D341Med (cell line): ENCODE data around the gene TRPM2.
"Not testable (repeated sequence)": the region's sequence is repeated elsewhere in the genome, so short reads cannot be mapped to it uniquely, and the experiment has no call there.

Experiments used
- DNase-seq: peaks from one replicate; pipeline ENCODE4 v3.0.0; 2012; ENCODE audit warnings: low spot score

Gene TRPM2

DNA sequence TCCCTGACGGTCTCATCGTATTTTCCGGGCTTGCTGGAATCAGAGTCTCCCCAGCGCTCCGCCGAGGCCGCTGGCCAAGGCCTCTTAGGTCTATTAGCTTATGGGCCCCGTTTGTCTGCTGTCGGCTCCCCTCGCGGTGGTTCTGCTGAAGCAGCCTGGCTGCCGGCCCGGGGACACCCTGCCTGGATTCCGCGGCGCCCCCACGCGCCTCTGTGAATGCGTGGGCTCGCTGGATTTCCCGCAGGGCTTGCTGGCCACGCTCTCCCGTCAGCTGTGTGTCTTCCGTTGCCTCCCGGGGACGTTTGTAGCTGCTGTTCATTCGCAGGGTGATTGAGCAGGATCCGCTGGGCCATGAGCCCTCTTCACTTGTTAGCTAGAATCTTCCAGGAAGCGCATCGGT lies 110.3 kb downstream of the TRPM2 start:
- DNase-seq, result no peak

DNA sequence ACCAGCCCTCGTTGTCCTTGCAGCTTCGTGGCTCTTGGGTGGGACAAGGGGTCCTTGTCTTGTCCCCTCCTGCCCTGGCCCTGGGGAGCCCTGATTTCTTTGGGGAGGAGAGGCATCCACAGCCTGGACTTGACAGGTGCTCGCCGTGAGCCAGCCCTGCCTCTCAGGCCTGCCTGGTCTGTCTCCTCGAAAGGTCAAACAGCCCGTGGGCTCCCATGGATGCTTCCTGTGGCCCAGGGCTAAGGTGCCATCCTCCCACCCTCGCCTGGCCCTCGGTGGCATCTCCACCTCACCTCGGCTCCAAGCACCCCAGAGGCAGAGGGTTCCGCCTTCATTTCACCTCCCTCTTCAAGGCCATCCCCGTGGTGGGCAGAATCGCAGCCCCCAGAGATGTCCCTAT lies 110.9 kb downstream of the TRPM2 start:
- no peak for DNase-seq

DNA sequence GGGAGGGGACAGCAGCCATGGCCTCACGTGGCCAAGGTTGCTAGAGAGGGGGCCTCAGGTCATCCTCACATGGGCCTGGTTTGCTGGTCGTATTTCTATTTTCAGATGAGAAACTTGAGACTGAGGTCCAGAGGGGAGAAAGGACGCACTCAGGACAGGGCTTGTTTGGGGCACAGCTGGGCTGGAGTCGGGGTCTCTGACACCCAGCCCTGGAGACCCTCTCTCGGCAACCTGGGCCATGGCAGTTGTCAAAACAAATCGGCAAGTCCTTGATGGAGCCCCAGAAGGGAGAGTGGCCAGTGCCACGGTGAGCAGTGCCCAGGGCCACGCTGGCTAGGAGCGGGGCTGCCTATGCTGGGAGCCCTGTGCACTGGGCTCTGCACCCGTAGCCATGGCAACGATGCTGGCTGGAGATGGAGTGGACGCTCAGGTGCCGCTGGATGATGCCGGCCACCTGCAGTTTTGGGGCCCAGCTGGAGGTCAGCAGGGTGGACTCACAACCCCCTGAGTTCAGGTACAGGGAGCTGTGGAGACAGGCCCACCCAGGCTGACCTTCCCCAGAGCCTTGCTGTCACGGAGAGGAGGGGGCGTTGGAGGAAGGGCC lies 113.0 kb downstream of the TRPM2 start:
- DNase-seq, result no peak

DNA sequence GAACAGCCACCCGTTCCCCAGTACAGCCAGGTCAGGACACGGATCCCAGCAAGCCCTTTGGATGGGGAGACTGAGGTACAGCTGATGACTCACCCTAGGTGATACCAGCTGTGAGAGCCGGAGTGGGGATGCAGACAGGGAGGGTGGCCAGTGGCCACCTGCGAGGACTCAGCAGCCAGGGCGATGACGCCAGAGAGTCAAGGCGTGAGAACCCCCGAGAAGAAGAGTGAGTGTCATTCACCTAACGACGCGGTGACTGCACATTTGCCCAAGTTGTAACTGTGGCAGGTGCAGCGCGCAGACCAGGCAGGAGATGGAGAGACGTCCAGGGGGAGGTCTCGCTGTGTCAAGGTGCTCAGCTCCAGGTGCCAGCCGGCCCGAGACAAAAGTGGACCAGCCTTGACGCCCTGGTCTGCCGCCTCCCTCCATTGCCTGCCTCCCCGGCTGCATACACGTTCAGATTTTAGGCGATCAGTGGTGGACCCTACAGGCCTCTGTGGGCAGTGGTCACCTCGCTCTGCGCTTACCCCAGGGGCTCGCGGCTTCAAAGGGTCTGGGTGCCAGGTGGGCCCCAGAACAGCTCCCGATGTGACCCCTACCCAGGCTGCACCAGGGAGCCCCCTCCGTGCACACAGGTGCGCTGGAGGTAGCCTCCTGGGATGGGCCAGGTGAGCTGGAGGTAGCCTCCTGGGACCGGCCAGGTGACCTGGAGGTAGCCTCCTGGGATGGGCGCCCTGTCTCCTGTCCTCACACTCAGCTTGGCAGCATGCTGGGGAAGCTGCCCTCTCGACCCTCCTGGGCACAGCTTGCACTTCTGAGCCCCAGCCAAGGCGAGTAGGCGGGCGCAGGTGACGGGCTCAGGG lies 113.8 kb downstream of the TRPM2 start:
- DNase-seq, result no peak

DNA sequence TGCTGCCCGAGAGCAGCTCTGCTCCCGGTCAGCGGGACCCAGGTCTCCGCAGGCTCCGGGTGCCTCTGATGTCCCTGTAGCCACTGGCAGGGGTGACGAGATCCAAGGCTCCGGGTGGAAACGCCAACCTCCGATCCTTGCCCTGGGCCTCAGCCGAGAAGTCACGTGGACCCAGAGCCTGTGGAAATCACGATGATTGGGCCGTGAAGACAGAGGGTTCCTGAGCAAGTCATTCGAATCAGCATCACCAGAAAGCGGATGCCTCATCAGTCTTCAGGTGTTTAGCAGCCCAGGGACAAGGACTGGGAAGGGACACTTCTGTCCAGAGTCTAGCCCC lies 114.4 kb downstream of the TRPM2 start:
- DNase-seq, result no peak

DNA sequence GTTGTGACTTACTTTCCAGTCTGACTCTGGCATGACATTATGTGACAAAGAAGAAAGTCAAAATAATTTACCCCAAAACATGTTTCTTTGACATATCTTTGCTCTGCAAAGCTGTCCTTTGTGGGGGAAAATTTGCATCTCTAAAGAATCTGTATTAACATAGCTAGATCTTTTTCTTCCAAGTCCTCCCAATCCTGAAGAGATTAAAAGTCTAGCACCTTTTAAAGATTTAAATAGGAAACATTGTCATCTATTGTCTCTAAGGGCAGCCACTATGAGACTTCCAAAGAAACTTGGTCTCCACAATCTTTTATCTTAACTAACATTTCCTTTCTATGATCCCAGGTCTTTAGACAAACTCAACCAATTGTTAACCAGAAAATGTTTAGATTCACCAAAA lies 117.9 kb downstream of the TRPM2 start:
- no peak for DNase-seq

DNA sequence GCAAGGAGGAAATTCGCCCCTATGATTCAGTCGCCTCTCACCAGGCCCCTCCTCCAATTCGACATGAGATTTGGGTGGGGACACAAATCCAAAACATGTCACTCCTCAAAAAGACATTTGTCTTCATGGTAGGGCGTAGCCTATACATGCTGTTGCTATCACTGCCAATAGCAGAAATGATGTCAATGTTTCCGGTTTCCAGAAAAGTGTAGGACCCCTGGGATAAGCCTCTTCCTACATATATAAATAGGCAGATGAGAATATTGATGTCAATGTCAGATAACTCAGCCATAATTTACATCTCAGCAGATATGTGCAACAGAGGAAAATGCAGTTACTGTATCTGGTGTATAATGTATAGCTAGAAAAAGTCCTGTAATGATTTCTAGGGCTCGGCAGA lies 118.6 kb downstream of the TRPM2 start:
- no peak for DNase-seq

DNA sequence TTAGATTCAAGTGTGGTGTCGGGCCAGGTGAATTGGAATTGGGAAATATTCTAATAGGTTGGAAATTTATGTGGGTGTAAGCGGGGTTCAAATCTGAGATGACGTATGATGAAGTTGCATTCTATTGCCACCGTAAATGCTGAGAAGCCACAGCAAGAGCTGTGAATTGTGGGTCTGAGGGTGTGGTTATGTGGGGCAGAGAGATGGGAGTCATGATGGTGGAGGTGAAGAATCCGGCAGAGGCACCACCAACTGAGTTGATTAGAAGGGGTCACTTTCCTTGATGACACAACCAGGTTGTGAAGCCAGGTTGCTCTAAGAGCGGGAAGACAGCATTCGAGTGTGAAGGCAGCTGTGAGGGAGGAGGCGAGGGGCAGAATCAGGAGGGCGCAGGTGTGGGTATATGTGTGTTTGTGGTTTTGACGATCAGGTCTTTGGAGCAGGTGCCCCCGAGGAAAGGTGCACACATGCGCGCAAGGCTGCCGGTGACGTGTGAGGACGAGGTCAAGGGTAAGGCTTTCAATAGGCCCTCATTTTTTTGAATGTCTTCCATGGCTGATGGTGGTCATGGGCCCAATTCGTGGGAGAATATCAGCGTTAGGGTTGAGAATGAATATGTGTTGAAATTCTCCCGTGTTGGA lies 120.6 kb downstream of the TRPM2 start:
- DNase-seq, result no peak

DNA sequence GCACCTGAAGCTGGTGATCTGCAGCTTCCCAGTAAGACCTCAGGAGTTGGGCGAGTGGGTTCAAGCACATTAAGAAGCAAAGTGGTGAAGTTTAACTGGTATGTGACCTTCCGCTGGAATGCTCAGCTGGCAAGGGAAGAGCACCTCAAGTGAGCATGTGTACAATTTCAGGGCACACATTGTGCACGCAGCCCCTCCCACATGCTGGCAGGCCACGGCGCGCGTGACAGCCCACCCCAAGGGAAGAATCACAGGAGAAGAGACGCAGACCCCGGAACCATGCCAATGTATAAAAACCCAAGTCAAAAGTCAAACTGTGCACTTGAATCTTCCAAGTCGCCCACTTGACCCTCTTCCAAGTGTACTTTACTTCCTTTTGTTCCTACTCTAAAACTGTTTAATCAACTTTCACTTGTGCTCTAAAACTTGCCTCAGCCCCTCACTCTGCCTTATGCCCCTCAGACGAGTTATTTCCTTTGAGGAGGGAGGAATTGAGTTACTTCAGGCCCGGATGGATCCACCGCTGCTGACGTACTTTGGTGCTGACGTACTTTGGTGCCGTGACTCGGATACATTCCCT lies 121.9 kb downstream of the TRPM2 start:
- no peak for DNase-seq

DNA sequence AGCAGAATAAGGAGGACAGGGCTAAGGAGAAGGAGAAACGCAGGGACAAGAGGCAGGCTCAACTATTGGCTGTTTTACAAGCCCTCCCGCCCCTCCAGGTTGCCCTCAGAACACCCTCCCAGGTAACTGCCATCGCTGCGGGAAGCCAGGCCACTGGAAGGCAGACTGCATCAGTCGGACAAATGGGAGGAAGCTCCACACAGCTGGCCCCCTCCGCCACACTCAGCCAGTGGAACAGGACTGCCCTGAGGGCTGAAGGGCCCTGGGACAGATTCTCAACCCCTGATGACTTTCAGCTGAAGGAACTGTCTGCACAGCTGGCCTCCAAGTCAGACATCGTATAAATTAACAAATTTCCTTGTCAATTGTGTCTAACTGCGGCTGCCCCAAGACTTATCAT lies 123.7 kb downstream of the TRPM2 start:
- no peak for DNase-seq

DNA sequence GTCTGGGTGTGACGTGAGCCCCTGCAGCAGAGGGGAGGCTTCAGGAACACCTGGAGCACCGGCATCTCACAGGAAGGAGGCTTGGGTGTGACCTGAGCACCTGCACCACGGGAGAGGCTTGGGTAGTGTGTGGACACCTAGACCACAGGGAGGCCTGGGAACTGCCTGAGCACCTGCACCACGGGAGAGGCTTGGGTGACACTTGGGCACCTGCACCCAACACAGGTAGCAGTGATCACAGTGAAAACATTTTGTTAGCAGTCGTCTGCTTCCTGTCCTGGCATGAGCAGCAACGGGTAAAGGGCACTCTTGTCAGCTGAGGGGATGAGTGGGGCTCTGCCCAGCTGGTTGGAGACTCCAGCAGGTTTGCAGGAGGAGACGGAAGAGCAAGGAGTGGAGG lies 124.3 kb downstream of the TRPM2 start:
- DNase-seq, result no peak

DNA sequence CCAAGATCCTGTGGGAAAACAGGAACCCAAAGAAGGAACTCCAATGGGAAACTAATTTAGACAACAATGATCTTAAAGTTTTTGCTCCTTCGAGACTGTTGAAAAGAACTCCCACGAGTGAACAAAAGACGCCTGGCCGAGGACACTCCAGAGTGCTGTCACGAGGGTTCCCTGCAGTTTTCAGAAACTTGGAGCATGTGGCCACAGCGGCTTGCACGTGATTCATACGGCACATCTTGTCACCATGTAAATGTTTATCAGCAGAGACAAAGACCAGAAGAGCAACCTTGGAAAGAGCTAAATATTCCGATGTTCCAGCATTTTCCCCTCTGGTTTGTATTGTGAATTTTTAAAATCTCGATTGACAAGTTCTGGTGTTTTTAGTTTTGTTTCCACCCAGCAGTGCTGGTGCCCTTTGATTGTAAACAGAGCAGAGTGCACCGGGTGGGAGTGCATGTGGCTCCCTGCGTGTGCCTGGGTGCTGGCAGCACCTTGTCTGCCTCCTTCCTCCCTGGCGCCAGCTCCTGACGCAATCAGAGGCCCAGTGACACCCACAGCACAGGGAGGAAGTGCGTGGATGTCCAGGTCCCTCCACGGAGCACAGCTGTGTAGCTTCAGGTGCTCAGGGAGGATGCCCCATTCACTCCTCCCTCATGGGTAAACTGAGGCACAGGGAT lies 124.8 kb downstream of the TRPM2 start:
- DNase-seq, result no peak

DNA sequence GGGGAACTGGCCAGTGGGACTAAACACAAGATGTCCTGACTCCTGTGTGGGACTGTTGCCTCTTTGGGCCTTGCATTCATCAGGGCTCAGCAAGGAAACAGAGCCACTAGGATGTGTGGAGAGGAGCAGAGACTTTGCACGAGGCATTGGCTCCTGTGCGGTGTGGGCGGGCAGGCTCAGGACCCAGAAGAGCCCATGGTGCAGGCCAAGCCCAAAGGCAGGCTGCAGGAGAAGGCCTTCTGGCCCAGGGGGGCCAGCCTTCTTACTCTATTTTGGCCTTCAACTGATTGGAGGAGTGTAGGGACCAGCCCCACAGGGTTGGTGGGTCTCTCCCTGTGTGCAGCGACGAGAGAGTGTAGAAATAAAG lies 125.4 kb downstream of the TRPM2 start:
- no peak for DNase-seq

DNA sequence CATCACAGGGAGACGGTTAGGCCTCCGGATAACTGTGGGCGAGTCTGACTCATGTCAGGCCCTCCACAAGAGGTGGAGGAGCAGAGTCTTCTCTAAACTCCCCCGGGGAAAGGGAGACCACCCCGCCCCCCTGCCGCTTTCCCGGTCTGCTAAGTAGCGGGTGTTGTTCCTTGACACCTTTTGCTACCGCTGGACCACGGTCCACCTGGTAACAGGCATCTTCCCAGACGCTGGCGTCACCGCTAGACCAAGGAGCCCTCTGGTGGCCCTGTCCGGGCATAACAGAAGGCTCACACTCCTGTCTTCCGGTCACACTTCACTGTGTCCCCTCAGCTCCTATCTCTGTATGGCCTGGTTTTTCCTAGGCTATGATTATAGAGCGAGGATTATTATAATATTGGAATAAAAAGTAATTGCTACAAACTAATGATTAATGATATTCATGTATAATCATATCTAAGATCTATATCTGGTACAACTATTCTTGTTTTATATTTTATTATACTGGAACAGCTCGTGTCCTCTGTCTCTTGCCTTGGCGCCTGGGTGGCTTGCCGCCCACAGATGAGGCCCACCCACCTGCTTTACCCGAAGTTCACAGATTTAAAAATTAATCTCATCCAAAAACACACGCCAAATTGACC lies 126.3 kb downstream of the TRPM2 start:
- not testable (repeated sequence) for DNase-seq

DNA sequence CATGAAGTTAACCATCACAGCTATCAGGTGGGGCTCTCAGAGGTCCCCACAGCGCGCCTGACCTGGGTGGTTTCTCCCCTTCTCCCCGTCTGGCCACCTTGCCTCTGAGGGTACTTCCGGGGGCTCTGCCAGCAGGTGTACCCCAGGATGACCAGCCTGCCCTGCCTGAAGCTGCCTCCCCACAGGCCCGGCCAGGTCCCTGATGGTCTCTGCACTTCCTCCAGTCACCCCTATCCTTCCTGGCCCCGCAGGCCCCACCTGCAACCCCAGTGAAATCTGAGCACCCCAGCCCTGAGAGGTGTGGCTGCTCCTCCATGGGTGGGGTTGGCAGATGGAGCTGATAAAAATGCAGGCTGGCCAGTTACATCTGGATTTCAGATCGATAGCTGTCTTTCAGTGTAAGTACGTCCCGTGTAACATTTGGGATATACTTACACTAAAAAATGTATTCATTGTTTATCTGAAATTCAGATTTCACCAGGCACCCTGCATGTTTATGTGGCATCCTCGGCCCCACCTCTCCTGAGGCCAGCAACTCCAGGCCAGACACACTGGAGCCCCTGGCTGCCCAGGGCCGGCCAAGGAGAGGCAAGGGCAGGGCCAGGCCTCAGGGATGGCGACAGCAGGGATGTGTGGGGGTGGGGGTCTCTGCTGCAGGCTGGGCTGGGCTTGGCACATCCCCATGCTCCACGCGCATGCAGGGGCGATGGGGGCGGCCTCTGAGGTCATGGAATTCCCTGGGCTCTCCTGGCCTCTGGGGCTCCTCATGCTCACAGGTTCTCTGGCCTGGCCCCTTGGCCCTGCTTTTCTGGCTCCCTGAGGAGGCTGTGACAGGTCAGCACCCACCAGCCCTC lies 127.0 kb downstream of the TRPM2 start:
- no peak for DNase-seq

DNA sequence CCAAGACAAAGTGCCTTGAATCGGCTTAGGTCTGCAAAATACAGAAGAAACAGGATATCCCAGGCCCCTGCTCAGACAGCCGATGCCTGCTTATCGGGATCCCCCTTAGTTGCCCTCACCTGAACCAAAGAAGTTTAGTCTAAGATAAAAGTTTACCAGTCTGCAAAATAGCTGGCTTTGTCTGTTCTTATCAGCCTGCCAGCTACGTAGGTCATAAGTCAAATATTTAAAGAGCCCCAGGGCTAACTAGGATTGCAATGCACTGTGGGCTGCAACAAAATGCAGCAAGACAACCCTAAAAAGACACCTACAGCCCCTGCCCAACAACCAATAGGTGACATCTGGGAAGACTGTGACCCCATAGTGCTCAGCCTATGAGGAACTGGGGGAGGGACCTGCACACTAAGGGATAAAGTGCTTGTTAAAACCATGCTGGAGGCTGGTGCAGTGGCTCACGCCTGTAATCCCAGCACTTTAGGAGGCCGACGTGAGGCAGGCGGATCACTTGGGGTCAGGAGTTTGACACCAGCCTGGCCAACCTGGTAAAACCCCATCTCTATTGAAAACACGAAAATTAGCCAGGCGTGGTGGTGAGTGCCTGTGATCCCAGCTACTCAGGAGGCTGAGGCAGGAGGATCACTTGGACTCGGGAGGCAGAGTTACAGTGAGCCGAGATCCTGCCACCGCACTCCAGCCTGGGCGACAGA lies 129.3 kb downstream of the TRPM2 start:
- DNase-seq, result no peak

DNA sequence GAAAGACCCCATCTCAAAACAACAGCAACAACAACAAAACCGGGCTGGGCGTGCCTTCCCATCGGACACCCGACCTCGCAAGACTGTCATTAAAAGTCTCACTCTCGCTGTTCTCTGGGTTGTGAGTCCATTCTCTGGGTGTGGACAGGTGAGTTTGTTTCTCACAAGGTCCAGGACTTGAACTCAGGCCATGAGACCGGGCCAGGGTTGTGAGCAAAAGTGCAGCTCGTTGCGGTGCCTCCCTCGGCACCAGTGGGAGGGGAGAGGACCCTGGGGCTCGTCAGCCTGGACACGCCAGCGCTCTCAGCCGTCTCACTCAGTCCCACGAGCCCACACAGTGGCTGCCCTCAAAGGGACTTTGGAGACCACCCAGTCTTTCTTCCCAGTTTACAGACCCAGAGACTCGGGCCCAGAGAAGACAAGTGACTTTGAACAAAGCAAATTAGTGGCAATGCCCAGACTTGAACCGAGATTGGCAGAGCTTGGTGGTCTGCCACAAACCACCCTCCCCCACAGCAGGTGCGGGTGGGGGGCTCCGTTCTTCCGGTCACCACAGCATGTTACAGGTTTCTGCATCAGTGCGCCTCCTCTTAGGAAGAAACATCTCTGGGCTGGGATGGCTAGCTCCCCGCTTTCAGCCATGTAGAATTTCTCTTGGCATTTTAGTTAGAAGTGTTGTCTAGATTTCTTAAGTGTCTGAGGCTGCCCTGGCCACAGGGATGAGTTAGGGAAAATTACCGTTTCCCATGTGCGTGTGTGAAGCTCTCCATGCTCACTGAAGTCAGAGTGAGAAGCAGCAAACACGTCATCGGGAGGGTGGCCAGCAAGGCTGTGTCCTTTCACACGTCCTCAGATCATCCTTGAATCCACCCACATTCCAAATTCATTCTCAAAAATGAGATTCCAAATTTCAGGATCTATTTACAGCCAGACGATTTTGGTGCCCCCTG lies 130.1 kb downstream of the TRPM2 start:
- no peak for DNase-seq

DNA sequence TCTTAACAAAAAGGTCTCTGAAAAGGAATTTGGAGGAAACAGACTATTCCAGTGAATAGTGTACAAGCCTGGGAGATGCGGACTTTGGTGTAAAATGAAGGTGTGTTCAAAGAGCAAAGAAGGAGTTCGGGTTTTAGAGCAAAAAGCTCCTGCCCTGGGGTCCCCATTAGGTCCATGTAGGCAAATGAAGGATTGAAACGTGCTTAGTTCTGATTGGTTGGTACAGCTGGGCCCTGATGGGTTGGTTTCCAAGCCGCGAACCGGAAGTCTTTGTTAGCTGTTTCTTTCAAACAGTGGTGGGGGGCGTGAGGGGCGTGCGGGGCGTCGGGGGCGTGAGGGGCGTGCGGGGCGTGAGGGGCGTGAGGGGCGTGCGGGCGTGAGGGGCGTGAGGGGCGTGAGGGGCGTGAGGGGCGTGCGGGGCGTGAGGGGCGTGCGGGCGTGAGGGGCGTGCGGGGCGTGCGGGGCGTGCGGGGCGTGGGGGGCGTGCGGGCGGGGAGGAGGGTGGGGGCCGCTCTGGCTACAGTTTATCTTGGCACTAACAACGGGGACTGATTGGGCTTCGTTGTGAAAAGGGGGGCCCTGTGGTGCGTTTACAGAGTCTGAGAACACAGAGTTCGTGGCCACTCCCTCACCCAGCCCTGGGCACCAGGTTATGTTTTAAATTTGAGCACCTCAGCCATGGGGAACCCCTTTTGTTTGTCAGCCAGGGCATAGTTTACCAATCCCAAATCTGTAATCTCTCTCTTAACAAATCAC lies 131.3 kb downstream of the TRPM2 start:
- DNase-seq, result no peak
